H1 (cell line): ENCODE data around the gene TUBD1. TPM values are rescaled to one million over a fixed set of nuclear protein-coding genes. Genes with fewer than 3 reads are reported as not detected.

ENCODE experiments used
- microRNA counts: library from miRNA; unstranded; fragments of <30 nt; microRNA quantifications from one replicate; lab custom pipeline; 2015
- microRNA-seq, 2 experiments: library from miRNA; unstranded; fragments of <30 nt; microRNA quantifications; one replicate each; pipeline versions ENCODE4 to v1.2.0, GENCODE V29; 2016 to 2020; ENCODE audit warnings: borderline microRNAs expressed in 2 of 2, borderline number of aligned reads in 2 of 2, borderline replicate concordance in 1 of 2
- polyA plus RNA-seq, 7 experiments: library from polyadenylated mRNA; depleted of rRNA in 3 of 7; stranded (reverse) in 5 of 7; unstranded in 2 of 7; fragments of >200 nt in 5 of 7; fragments of 200-250 nt in 2 of 7; gene quantifications; 1 replicate in 5 of 7; 2 replicates in 1 of 7; 4 replicates in 1 of 7; pipeline versions ENCODE4 v1.2.1 to v1.2.3, GENCODE V29; 2011 to 2013; ENCODE audit warnings: missing spikeins in 2 of 7, mixed read lengths in 2 of 7
- small RNA-seq: library from polyadenylated mRNA; stranded (forward); fragments of <200 nt; extraction: miRNeasy Mini kit (QIAGEN cat#:217004); gene quantifications from one replicate; pipeline ENCODE3, GENCODE V24; 2013; ENCODE audit not compliant: insufficient read depth
- total RNA-seq: library from RNA; stranded (reverse); fragmentation: NEBNext Ultra II Directional; extraction: Animal tissue kit (Norgen Biotek cat#: 25700); gene quantifications from 2 replicates; pipeline ENCODE4 v1.2.1, GENCODE V29; 2021

The TUBD1 gene
- total and polyA plus RNA-seq, 2 of the 8 experiments (the other 6 are each of a cell fraction or from before 2014, with no cell fraction given), result 9.1 to 17.5 TPM

MicroRNA genes within 50 kb of the gene (microRNA counts, 767-probe panel; counts per million panel counts)
- microRNA hsa-miR-21-5p (lab: Ali Mortazavi, UCI), result 879 counts per million, percentile 95 among the panel's probes with 10 or more counts

Small RNA genes within 50 kb of the gene (microRNA-seq; reads per million reads assigned to microRNA genes)
- gene MIR21, result 5,408 to 20,971 reads per million in 2 experiments

Small RNA genes within 50 kb of the gene (small RNA-seq; reads per million reads assigned to genes)
- not detected for gene RNU6-450P
- gene RPS29P21, result not detected

Other genes with a start within 250 kb of the TUBD1 start
- gene PTRH2, start 185.5 kb downstream of the TUBD1 start, total RNA-seq, result 36.5 and 39.4 TPM in 2 replicates
- 23.9 and 43.2 TPM in 2 replicates for gene PTRH2, start 185.5 kb downstream of the TUBD1 start, polyA plus RNA-seq (2011; rRNA removed)
- 92.6 and 92.7 TPM in 2 replicates for gene VMP1, start 185.3 kb downstream of the TUBD1 start, total RNA-seq
- 28.1 and 45.0 TPM in 2 replicates for gene VMP1, start 185.3 kb downstream of the TUBD1 start, polyA plus RNA-seq (2011; rRNA removed)
- gene RPS6KB1, start 178 bp upstream of the TUBD1 start, total RNA-seq, result 25.5 and 28.4 TPM in 2 replicates
- 2.1 and 3.4 TPM in 2 replicates for gene RPS6KB1, start 178 bp upstream of the TUBD1 start, polyA plus RNA-seq (2011; rRNA removed)
- 4.7 and 5.2 TPM in 2 replicates for gene RNFT1, start 71.8 kb upstream of the TUBD1 start, total RNA-seq
- gene RNFT1, start 71.8 kb upstream of the TUBD1 start, polyA plus RNA-seq (2011; rRNA removed), result 2.6 and 3.0 TPM in 2 replicates
- gene HEATR6, start 186.0 kb upstream of the TUBD1 start, total RNA-seq, result 19.1 and 20.9 TPM in 2 replicates
- gene HEATR6, start 186.0 kb upstream of the TUBD1 start, polyA plus RNA-seq (2011; rRNA removed), result 19.1 and 24.0 TPM in 2 replicates